ENCODE data around the gene GPR180. TPM values are rescaled to one million over a fixed set of nuclear protein-coding genes. Genes with fewer than 3 reads are reported as not detected.

GPR180 gene
- total RNA-seq, 1 experiment from 2014 or later: 11.5 TPM

- Histone ChIP-seq H3K4me1 (ENCODE audit: low read length) (no peaks in the 10 kb centered on the region), H3K4me2 (ENCODE audit: low read depth, low read length, poor library complexity, severe bottlenecking) (no peak overlapping the region), H3K4me3 (ENCODE audit: low read length) (no peak overlapping the region), H2AFZ (ENCODE audit: low read length) (no peak overlapping the region), H3K9me3 (ENCODE audit: low read length) (no peaks in the 10 kb centered on the region), H3K79me2 (ENCODE audit: low read length) (no peaks in the 10 kb centered on the region), H3K9me2 (replicated peaks; ENCODE audit: insufficient read depth, low read length) (no peaks in the 10 kb centered on the region), H3K36me3 (ENCODE audit: insufficient read depth, low read length) (no peaks in the 10 kb centered on the region), H3K9ac (ENCODE audit: low read length) (no peak overlapping the region), H3K27ac (ENCODE audit: low read length) (no peak overlapping the region), H3K27me3 (ENCODE audit: low read length) (no peaks in the 10 kb centered on the region), H4K20me1 (ENCODE audit: insufficient read depth, low read depth, low read length) (no peaks in the 10 kb centered on the region)
- DNase-seq: no peak
Observed at GRCh38 chr13:94560116-94560515, 41.5 kb upstream of the GPR180 start.

GRCh38 chr13:94561126-94561525, 40.5 kb upstream of the GPR180 start:
- DNase-seq: no peak
- no peaks in the 10 kb centered on the region for H3K4me1 ChIP-seq (ENCODE audit: low read length)
- no peak overlapping the region for H3K27ac ChIP-seq (ENCODE audit: low read length)
- no peak overlapping the region for H3K4me2 ChIP-seq (ENCODE audit: low read depth, low read length, poor library complexity, severe bottlenecking)
- H3K9ac ChIP-seq (ENCODE audit: low read length): no peak overlapping the region
- H3K79me2 ChIP-seq (ENCODE audit: low read length): no peaks in the 10 kb centered on the region
- no peaks in the 10 kb centered on the region for H3K9me3 ChIP-seq (ENCODE audit: low read length)
- H3K27me3 ChIP-seq (ENCODE audit: low read length): no peaks in the 10 kb centered on the region
- H4K20me1 ChIP-seq (ENCODE audit: insufficient read depth, low read depth, low read length): no peaks in the 10 kb centered on the region
- H3K9me2 ChIP-seq (replicated peaks; ENCODE audit: insufficient read depth, low read length): no peaks in the 10 kb centered on the region
- no peak overlapping the region for H2AFZ ChIP-seq (ENCODE audit: low read length)
- H3K36me3 ChIP-seq (ENCODE audit: insufficient read depth, low read length): no peaks in the 10 kb centered on the region
- no peak overlapping the region for H3K4me3 ChIP-seq (ENCODE audit: low read length)

GRCh38 chr13:94567581-94567980, 34.1 kb upstream of the GPR180 start:
- Histone ChIP-seq H3K27me3 (ENCODE audit: low read length) (no peaks in the 10 kb centered on the region), H3K4me2 (ENCODE audit: low read depth, low read length, poor library complexity, severe bottlenecking) (no peak overlapping the region), H3K27ac (ENCODE audit: low read length) (no peak overlapping the region), H2AFZ (ENCODE audit: low read length) (no peak overlapping the region), H3K4me1 (ENCODE audit: low read length) (no peaks in the 10 kb centered on the region), H3K4me3 (ENCODE audit: low read length) (no peak overlapping the region), H3K36me3 (ENCODE audit: insufficient read depth, low read length) (peaks cover 31% of the 10 kb centered on the region; the same call in 1 of the 2 replicates), H3K9ac (ENCODE audit: low read length) (no peak overlapping the region), H3K9me3 (ENCODE audit: low read length) (no peaks in the 10 kb centered on the region), H3K9me2 (replicated peaks; ENCODE audit: insufficient read depth, low read length) (0 out of 2 replicates have a peak, but pooled peaks cover 2% of the 10 kb centered on the region), H4K20me1 (ENCODE audit: insufficient read depth, low read depth, low read length) (no peaks in the 10 kb centered on the region), H3K79me2 (ENCODE audit: low read length) (no peaks in the 10 kb centered on the region)
- no peak for DNase-seq

GRCh38 chr13:94568443-94568842, 33.2 kb upstream of the GPR180 start:
- Histone ChIP-seq H2AFZ (ENCODE audit: low read length) (no peak overlapping the region), H3K36me3 (ENCODE audit: insufficient read depth, low read length) (peaks cover 39% of the 10 kb centered on the region; the same call in 1 of the 2 replicates), H3K4me2 (ENCODE audit: low read depth, low read length, poor library complexity, severe bottlenecking) (no peak overlapping the region), H3K79me2 (ENCODE audit: low read length) (no peaks in the 10 kb centered on the region), H3K4me1 (ENCODE audit: low read length) (no peaks in the 10 kb centered on the region), H4K20me1 (ENCODE audit: insufficient read depth, low read depth, low read length) (no peaks in the 10 kb centered on the region), H3K4me3 (ENCODE audit: low read length) (no peak overlapping the region), H3K27ac (ENCODE audit: low read length) (no peak overlapping the region), H3K27me3 (ENCODE audit: low read length) (no peaks in the 10 kb centered on the region), H3K9me3 (ENCODE audit: low read length) (no peaks in the 10 kb centered on the region), H3K9ac (ENCODE audit: low read length) (no peak overlapping the region), H3K9me2 (replicated peaks; ENCODE audit: insufficient read depth, low read length) (0 out of 2 replicates have a peak, but pooled peaks cover 2% of the 10 kb centered on the region)
- no peak for DNase-seq

GRCh38 chr13:94569615-94570014, 32.0 kb upstream of the GPR180 start:
- Histone ChIP-seq H3K36me3 (ENCODE audit: insufficient read depth, low read length) (peaks cover 49% of the 10 kb centered on the region), H3K9ac (ENCODE audit: low read length) (no peak overlapping the region), H3K4me3 (ENCODE audit: low read length) (no peak overlapping the region), H4K20me1 (ENCODE audit: insufficient read depth, low read depth, low read length) (no peaks in the 10 kb centered on the region), H3K4me2 (ENCODE audit: low read depth, low read length, poor library complexity, severe bottlenecking) (no peak overlapping the region), H3K79me2 (ENCODE audit: low read length) (0 out of 2 replicates have a peak, but pooled peaks cover 3% of the 10 kb centered on the region), H3K27me3 (ENCODE audit: low read length) (no peaks in the 10 kb centered on the region), H3K9me2 (replicated peaks; ENCODE audit: insufficient read depth, low read length) (0 out of 2 replicates have a peak, but pooled peaks cover 2% of the 10 kb centered on the region), H3K4me1 (ENCODE audit: low read length) (no peaks in the 10 kb centered on the region), H2AFZ (ENCODE audit: low read length) (no peak overlapping the region), H3K9me3 (ENCODE audit: low read length) (no peaks in the 10 kb centered on the region), H3K27ac (ENCODE audit: low read length) (no peak overlapping the region)
- no peak for DNase-seq

GRCh38 chr13:94579063-94579462, 22.6 kb upstream of the GPR180 start:
- Histone ChIP-seq H3K4me2 (ENCODE audit: low read depth, low read length, poor library complexity, severe bottlenecking) (no peak overlapping the region), H3K27ac (ENCODE audit: low read length) (no peak overlapping the region), H2AFZ (ENCODE audit: low read length) (no peak overlapping the region), H3K9ac (ENCODE audit: low read length) (no peak overlapping the region), H3K4me1 (ENCODE audit: low read length) (no peaks in the 10 kb centered on the region), H3K9me3 (ENCODE audit: low read length) (no peaks in the 10 kb centered on the region), H3K4me3 (ENCODE audit: low read length) (no peak overlapping the region), H3K27me3 (ENCODE audit: low read length) (no peaks in the 10 kb centered on the region), H3K36me3 (ENCODE audit: insufficient read depth, low read length) (peaks cover 79% of the 10 kb centered on the region), H3K9me2 (replicated peaks; ENCODE audit: insufficient read depth, low read length) (no peaks in the 10 kb centered on the region), H3K79me2 (ENCODE audit: low read length) (peaks cover 10% of the 10 kb centered on the region), H4K20me1 (ENCODE audit: insufficient read depth, low read depth, low read length) (no peaks in the 10 kb centered on the region)
- DNase-seq: no peak

- Histone ChIP-seq H3K27me3 (ENCODE audit: low read length) (no peaks in the 10 kb centered on the region), H3K4me3 (ENCODE audit: low read length) (no peak overlapping the region), H3K9me3 (ENCODE audit: low read length) (no peaks in the 10 kb centered on the region), H3K4me2 (ENCODE audit: low read depth, low read length, poor library complexity, severe bottlenecking) (no peak overlapping the region), H3K79me2 (ENCODE audit: low read length) (peaks cover 51% of the 10 kb centered on the region), H2AFZ (ENCODE audit: low read length) (no peak overlapping the region), H4K20me1 (ENCODE audit: insufficient read depth, low read depth, low read length) (no peaks in the 10 kb centered on the region), H3K36me3 (ENCODE audit: insufficient read depth, low read length) (peaks cover 68% of the 10 kb centered on the region; the same call in 1 of the 2 replicates), H3K4me1 (ENCODE audit: low read length) (no peaks in the 10 kb centered on the region), H3K9ac (ENCODE audit: low read length) (no peak overlapping the region), H3K9me2 (replicated peaks; ENCODE audit: insufficient read depth, low read length) (no peaks in the 10 kb centered on the region), H3K27ac (ENCODE audit: low read length) (no peak overlapping the region)
- DNase-seq: no peak
Observed at GRCh38 chr13:94583926-94584325, 17.7 kb upstream of the GPR180 start.

- Histone ChIP-seq H3K9me3 (ENCODE audit: low read length) (no peaks in the 10 kb centered on the region), H3K27ac (ENCODE audit: low read length) (no peak overlapping the region), H3K27me3 (ENCODE audit: low read length) (no peaks in the 10 kb centered on the region), H2AFZ (ENCODE audit: low read length) (no peak overlapping the region), H3K9me2 (replicated peaks; ENCODE audit: insufficient read depth, low read length) (no peaks in the 10 kb centered on the region), H3K4me1 (ENCODE audit: low read length) (no peaks in the 10 kb centered on the region), H3K79me2 (ENCODE audit: low read length) (peaks cover 64% of the 10 kb centered on the region), H4K20me1 (ENCODE audit: insufficient read depth, low read depth, low read length) (no peaks in the 10 kb centered on the region), H3K4me2 (ENCODE audit: low read depth, low read length, poor library complexity, severe bottlenecking) (no peak overlapping the region), H3K9ac (ENCODE audit: low read length) (no peak overlapping the region), H3K4me3 (ENCODE audit: low read length) (no peak overlapping the region), H3K36me3 (ENCODE audit: insufficient read depth, low read length) (peaks cover 56% of the 10 kb centered on the region; the same call in 1 of the 2 replicates)
- no peak for DNase-seq
Observed at GRCh38 chr13:94585543-94586101, 16.0 kb upstream of the GPR180 start.
